HL-60/S4 treated with retinoic acid at 250 ng/mL for 4 days and 3 days (cell line): ENCODE measurements around the gene ITGA11.
"Not testable (repeated sequence)": the region's sequence is repeated elsewhere in the genome, so short reads cannot be mapped to it uniquely, and the experiment has no call there.

Experiments used
- in situ Hi-C: fragments of 300-500 bp; cut with MboI; formaldehyde crosslinking; loops from 2 replicates; pipeline ENCODE4 v1.7.0; 2022; ENCODE audit warnings: low sequenced_read_pairs

The ITGA11 gene

DNA sequence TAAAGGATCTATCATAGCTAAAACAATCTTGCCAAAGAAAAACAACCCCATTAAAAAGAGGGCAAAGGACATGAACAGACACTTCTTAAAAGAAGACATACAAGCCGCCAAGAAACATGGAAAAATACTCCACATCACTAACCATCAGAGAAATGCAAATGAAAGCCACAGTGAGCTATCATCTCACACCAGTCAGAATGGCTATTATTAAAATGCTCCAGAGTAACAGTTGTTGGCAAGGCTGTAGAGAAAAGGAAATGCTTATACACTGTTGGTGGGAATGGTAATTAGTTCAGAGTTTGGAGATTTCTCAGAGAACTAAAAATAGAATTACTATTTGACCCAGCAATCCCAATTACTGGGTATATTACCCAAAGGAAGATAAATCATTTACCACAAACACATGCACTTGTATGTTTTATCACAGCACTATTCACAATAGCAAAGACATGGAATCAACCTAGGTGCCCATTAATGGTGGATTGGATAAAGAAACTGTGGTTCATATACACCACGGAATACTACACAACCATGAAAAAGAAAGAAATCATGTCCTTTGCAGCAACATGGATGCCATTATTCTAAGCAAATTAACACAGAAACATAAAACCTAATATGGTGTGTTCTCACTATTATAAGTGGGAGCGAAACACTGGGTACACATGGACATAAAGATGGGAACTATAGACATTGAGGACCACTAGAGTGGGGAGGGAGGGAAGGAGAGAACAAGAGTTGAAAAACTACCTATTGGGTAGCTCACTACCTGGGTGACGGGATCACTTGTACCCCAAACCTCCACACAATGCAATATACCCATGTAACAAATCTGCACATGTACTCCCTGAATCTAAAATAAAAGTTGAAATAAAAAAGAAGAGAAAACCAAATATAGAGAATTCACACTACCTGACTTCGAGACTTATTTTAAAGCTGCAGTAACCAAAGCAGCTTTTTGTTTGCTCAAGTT is 32.6 kb downstream of the ITGA11 start:
- in situ Hi-C loops: no loop called here

DNA sequence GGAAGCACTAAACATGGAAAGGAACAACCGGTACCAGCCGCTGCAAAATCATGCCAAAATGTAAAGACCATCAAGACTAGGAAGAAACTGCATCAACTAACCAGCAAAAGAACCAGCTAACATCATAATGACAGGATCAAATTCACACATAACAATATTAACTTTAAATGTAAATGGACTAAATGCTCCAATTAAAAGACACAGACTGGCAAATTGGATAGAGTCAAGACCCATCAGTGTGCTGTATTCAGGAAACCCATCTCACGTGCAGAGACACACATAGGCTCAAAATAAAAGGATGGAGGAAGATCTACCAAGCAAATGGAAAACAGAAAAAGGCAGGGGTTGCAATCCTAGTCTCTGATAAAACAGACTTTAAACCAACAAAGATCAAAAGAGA is 34.0 kb downstream of the ITGA11 start:
- in situ Hi-C loops: not testable (repeated sequence)

DNA sequence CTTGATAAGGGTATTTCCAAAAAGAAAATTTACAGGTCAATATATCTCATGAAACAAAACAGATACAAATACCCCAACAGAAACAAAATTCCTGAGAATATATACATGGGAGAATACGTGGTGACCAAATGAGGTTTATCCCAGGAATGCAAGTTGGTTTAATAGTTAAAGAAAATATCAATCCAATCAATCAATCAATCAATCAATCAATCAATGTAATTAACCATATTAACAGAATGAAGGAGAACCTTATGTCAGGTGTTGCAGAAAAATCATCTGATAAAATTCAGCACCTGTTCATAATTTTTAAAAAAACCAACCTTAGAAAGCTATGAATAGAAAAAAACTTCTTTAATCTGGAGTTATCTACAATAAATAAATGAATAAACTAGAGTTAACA is 35.9 kb downstream of the ITGA11 start:
- in situ Hi-C loops: no loop called here

DNA sequence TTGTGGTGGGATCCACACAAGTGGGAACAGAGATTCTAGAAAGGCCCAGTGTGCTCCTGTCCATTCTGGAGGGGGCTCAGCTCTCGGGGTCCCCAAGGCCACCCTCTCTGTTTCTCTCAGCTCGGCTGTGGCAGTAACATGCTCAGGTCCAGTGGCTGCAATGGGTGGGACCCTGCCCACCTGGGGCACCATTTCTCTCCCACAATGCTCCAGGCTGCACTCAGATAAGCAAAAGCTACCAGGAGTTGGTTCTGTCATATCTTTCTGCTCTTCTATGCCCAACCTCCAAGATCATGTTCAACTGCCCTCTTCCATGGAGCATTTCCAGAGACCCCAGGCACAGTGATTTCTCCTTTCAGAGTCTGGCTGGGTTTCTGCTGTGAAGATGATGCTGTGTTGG is 40.8 kb downstream of the ITGA11 start:
- in situ Hi-C loops: no loop called here

DNA sequence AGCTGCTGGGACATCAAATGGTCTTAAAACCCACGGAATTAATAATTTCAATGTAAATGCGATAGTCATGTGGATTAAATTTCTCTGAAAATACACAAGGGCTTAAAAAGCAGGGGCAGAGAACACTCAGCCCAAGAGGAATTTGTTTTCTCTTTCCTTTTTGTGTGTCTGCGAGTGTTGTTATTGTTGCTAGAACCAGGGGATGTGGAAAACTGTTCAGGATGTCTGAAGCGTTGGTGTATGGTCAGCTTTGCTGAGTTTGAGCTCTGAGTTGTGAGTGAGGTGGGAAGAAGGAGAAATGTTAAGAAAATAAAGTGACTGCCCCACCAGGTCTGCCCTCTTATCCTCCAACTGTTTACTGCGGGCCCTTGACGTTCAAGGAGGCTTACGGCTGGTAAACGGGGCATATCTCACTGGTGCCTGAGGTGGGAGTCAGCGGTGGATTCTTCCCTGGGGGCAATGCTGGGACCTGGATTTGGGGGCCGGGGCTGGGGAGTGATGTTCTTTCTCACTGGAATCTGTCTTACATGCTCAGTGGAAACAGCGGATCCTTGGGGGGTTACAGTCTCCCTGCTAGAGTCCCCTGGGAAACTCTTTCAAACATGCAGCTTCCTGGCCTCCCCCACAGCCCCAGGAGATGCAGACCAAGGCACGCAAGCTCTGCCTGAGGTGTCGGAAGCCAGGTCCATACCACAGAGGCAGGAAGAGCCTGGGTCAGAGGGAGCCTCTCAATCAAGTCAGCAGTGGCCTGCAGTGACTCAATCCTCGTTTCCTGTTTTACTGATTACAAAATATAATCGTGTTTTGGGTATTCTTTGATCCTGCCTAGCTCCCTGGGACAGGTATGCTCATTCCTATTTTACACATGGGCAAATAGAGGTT is 41.8 kb downstream of the ITGA11 start:
- in situ Hi-C loops: no loop called here

DNA sequence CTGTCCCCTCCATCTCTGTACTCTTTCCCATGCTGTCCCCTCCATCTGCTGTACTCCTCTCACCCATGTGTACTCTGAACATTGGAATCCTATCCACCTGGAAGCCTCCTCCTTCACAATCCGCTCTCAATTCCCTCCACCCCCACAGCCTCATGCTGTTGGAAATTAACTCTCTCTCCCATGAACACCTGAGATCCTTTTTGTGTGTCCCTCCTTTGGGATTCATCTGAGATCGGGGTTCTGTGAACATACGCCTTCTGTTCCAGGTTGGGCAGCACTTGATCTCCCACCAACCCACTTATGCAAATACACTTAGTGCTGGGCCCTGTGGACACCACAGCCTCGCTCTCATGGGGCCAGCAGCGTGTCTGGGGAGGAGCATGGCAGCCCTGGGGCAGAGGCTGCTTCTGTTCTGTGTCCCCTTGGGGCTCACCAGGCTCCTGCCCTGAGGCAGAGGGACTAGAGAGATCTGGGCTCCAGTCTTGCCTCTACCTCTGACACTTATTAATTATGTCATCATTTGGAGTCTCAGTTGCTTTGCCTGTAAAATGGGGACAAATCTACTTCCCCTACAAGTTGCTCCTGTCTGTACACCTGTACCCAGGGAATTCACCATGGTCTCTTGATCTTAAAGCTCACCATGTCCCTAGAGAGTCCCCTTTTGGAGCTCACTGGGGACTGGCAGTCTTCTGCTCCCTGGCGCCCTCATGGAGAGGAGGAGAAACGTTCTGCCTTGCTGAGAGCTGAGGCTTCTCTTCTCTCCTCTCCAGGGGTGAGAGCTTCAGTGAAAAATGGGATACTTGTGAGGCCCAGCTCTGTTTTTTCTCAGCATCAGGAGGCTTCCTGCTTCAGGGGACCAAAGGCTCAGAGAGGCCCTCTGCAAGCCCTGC is 42.7 kb downstream of the ITGA11 start:
- in situ Hi-C loops: no loop called here

DNA sequence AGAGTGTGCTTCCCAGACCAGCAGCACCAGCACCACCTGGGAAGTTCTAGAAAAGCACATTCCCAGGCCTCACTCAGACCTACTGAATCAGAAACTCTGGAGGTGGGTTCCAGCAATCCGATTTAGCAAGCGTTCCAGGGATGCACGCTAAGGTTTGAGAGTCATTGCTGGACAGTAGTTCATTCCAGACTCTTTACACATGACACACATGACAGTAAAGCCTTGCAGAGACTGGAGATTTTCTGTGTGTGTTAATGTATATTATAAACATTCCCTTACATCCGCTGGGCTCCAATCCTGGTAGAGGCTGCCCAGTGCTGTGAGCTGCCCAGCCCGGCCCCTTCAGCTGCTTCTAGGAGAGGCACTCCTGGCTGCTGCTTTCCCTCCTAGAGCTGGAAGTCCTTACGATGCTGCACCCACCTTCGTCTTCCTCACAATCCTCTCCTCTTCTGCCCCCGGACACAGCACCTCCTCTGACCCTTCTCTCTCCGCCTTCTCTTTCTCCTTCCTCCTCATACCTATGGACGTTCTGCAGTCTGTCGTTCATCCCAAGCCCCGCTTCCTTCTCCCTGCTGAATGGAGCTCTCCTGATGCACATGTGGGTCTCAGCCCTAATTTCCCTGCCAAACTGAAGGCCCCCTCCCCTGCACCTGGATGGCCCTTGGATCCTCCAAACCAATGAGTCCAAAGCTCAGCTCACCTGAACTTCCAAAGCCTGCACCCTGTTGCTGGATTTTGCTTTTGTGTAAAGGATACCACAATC is 44.4 kb downstream of the ITGA11 start:
- in situ Hi-C loops: no loop called here

DNA sequence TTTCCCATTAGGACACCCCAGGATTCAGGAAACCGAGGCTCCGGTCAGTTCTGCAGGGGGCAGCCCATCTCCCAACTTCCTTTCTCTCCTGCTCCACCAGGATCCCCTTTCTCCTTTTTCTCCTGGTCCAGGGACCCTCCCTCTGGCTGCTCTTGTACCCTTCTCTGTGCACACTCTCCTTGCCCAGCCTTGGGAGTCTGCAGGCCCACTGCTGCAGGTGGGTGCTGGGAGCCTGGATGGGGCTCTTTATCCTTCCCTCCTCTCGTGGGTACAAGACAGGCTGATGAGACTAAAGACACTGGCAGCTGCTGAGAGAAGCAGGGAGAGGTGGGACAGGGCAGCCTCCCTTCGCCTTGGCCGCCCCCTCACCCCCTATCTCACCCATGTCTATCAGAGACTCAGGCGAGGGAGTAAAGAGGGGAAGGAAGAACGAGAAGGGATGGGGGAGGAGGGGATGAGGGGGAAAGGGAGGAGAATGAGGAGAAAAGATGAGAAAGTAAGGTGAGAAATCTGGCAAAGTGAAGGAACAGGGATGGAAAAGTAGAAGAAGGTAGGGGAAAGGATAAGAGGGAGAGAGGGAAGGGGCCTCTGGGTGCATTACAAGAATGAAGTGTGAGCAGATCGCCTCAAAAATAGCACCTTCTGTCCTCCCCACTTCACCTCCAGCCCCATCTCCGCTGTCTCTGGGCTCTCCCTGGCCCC is 45.2 kb downstream of the ITGA11 start:
- in situ Hi-C loops: no loop called here

DNA sequence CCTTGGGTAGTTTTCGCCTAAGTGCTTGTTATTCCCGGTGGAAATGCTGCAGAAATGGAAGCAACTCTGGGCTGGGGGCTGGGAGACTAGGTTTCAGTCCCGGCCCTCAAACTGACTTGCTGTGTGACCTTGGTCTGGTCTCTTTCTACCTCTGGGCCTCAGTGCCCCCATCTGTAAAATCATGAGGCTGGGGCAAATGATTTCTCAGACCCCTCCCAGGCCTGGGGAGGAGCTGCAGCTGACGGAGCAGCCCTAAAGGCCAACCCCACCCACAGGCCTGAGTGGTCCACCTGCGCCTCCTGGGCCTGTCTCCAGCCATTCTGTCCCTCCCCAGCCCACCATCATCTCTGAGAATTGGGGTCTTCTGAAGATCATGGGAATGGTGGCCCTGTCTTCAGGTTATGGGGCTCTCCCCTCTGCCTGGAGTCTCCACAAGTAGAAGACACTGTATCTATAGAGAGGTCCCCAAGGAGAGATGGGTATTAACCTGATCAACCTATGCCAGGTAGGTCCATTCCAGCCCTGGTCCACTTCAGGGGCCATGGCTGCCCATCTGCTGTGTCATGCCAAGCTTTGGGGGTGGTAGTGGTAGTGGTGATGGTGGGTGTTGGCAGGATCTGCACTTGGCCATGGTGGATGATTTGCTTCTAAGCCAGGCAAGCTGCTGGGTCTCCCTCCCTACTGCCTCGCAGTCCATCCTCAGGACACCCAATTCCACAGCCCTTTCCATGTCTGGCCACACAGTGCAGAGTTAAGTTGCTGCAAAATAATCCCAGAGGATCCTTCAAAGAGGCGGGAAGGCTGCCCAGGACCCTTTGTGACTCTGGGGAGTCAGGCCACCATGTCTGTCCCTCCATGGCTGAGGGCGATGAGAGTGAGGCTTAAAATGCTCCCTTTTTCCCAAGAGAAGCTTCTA is 46.0 kb downstream of the ITGA11 start:
- in situ Hi-C loops: no loop called here

DNA sequence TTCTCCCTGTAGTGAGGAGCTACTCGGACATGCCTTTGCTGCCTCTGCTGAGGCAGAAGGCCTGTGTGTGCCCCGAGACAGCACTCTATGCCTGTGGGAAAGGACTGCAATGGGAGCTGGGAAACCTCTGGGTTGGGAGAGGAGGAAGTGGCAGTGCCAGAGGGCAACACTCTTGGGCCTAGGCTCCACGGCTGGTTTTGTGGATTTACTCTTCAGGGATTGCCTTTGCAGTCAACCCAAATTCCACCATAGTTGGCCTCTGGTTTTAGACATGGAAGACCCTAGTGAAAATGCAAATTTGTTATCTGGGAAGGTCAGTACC is 46.8 kb downstream of the ITGA11 start:
- in situ Hi-C loops: no loop called here

DNA sequence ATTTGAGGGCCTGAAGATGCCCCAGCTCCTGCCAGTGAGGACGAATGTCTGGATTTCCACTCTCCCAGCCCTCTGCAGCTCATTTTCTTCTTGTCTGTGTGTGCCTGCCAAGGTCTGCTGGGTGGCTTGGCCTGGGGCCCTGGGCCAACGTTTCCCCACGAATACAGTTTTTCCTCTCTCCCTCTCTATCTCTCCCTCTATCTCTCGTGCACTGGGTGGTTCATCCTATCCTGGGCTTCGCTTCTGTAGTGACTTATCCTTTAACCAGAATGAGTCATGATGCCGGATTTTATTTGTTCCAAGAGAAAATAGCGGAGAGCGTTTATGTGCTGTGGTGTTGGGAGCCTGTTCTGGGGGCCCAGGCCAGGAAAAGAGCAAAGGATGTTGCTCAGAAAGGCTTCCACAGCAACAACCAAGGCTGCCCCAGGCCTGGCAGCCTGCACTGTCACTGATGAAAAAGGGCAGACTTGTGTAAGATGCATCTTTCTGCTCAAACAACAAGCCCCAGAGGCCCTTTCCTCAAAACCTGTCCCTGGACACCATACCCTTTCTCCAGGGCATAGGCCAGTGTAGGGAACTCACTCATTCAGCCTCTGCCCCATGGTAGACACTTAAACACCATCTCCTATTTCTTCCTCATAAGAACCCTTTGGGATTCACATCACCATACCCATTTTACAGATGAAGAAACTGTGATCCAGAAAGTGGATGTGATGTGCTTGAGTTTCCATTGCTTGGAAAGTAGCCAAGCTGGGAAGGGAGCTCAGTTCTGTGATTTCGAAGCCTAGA is 47.3 kb downstream of the ITGA11 start:
- in situ Hi-C loops: no loop called here

DNA sequence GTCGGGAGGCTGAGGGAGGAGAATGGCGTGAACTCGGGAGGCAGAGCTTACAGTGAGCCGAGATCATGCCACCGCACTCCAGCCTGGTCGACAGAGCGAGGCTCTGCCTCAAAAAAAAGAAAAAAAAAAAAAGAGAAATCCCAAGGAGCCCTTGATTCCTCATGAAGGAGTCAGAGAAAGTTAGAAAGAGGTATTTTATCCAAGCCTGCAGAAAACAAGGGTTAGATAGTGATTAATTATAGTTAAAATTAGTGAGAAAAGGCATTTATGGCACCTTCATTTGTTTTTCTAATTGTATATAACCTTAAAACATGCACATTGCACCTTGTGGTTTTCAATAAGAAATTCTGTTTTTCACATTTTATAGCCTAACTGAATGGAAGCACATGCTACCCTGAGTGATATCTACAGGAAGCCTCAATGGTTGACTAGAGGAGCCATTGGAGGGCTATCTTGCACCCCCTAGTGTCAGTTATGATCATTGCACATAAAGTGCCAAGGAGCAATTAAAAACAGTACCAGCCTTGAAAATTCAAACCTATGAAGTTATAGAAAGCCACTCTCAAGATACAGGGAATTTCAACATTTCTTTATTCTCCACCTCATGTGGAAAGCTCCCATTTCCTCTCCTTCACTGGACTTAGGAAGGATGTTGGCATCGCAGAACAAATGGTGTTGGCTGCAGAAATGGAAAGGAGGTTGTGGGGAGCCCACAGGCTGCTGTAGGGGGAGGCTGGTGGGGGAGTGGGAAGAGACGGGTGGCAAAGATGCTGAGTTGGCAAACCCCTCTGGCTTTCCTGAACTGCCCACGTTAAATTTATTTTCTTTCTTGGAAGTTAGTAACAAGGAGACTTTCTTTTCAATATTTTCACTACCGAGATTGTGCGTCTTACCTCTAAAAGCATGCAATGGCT is 48.5 kb downstream of the ITGA11 start:
- in situ Hi-C loops: no loop called here

DNA sequence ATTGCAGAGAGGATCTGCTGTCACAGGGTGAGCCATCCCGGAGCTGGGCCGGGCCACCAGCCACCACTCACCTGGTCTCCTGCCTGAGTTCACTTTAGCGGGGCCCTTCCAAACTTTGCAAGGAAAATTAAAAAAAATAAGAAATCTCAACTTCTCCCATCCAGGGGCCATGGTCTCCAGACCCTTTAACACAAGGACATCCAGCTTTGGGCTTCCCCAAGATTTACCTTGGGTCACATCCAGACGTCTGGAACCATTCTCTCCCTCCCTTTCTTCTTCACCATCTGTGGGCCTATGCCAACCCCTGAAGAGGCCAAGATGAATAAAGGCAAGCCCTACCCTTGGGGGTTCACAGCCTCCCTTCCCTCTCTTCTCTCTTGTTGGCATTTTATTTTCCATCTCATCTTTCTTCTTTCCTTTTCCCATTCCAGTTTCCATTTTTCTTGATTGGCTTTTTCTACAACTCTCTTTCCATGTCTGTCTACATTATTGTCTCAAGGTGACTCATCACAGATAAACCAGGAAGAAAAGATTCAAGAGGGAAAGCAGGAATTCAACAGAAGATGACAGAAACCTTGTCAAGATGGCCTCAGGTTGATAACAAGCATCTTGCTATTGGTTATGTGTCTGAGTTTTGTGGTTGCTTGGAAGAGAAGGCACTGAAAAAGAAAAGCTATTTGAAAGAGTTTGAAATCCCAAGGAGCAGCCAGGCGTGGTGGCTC is 49.5 kb downstream of the ITGA11 start:
- in situ Hi-C loops: no loop called here

DNA sequence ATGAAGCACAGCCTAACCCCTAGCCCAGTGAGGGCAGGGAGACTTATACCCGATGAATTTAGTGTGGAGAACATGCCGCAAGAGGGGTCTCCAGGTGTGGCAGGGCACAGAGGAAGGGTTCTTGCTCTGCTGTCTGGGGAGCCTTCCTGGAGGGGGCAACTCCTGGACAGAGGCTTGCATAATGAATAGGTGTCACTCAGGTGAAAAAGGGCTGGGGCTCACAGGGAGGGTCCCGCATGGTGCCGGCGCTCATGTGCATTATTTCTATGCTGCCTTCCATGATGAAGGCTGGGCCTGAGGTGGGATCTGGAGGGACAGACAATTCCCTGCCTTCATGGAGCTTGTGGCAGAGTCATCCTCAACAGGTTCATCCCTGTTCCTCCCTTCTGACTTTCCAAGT is 51.5 kb downstream of the ITGA11 start:
- in situ Hi-C loops: no loop called here

DNA sequence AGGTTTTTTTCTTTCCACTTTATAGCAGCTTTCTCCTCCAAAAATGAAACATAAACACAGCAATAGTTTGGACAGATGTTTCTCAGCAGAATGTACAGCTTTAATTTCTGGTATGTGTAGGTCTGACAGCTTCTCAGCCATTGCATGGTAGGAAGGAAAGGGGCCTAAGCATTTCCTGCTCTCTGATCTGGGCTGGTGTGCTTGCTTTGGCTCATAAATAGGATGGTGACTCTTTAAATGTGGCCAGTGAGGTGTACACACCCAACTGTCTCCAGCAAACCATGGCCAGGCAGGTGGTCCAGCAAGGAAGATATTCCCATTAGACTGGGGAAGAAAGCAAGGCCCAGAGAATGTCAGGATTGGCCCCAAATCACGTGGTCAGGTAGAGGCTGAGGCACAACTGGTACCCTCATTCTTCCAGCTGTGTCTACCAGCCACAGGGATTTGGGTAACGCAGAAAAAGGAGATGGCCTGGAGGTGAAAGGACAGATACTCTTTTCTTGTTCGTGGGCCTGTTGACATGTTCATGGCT is 52.1 kb downstream of the ITGA11 start:
- in situ Hi-C loops: no loop called here
